Measurements from ENCODE around the gene GLB1L2.

Gene GLB1L2

GRCh38 chr11:134352111-134352510 lies 20.3 kb downstream of the GLB1L2 start:
- Histone ChIP-seq H3K79me1 (ENCODE audit: low read length) (no peaks in the 10 kb centered on the region), H3K4me1 (ENCODE audit: control insufficient read depth in 1 of 2, insufficient read depth in 2 of 2, low read length in 2 of 2) (no peaks in the 10 kb centered on the region), H3K4me2 (ENCODE audit: low read length) (no peak overlapping the region), H3K27me3 (ENCODE audit: insufficient read depth, low read length) (no peaks in the 10 kb centered on the region), H2AFZ (ENCODE audit: insufficient read depth, low read length, poor library complexity) (no peak overlapping the region), H4K12ac (ENCODE audit: low read depth, low read length) (no peak overlapping the region), H3K27ac (ENCODE audit: low read depth, low read length) (no peak overlapping the region), H3K23ac (ENCODE audit: low read length) (no peak overlapping the region), H2BK120ac (ENCODE audit: insufficient read depth, low read length, poor library complexity) (no peak overlapping the region), H3K4ac (ENCODE audit: low read depth, low read length) (no peak overlapping the region), H2BK5ac (ENCODE audit: low read depth, low read length, poor library complexity) (no peak overlapping the region), H4K91ac (ENCODE audit: low read depth, low read length) (no peak overlapping the region), H3K9ac (ENCODE audit: low read length) (no peak overlapping the region), H3K14ac (ENCODE audit: low read length) (no peak overlapping the region), H3K4me3 (ENCODE audit: low read depth, low read length) (no peak overlapping the region), H3K36me3 (ENCODE audit: control insufficient read depth in 1 of 2, insufficient read depth in 2 of 2, low read length in 2 of 2) (no peaks in the 10 kb centered on the region), H2BK12ac (ENCODE audit: low read length) (no peak overlapping the region), H4K8ac (ENCODE audit: low read depth, low read length) (no peak overlapping the region), H3K79me2 (ENCODE audit: control insufficient read depth, insufficient read depth, low read length, poor library complexity) (no peaks in the 10 kb centered on the region), H3K9me3 (ENCODE audit: insufficient read depth, low read depth, low read length) (peaks cover 1% of the 10 kb centered on the region), H2AK5ac (ENCODE audit: low read length) (no peak overlapping the region), H3K18ac (ENCODE audit: low read length) (no peak overlapping the region)
- WGBS (ENCODE audit: extremely low coverage, insufficient coverage, insufficient read length) = no CpG with 5 or more reads among the region's 2 CpGs
- no peak for DNase-seq

GRCh38 chr11:134355136-134355535 lies 23.3 kb downstream of the GLB1L2 start:
- H3K4me3 ChIP-seq (ENCODE audit: low read depth, low read length) = no peak overlapping the region

GRCh38 chr11:134355656-134356055 lies 23.9 kb downstream of the GLB1L2 start:
- H3K36me3 ChIP-seq (ENCODE audit: control insufficient read depth in 1 of 2, insufficient read depth in 2 of 2, low read length in 2 of 2) = no peaks in the 10 kb centered on the region
- no peaks in the 10 kb centered on the region for H3K79me2 ChIP-seq (ENCODE audit: control insufficient read depth, insufficient read depth, low read length, poor library complexity)
- H3K4me3 ChIP-seq (ENCODE audit: low read depth, low read length) = no peak overlapping the region
- H3K18ac ChIP-seq (ENCODE audit: low read length) = no peak overlapping the region
- H3K27me3 ChIP-seq (ENCODE audit: insufficient read depth, low read length) = no peaks in the 10 kb centered on the region
- peaks cover 1% of the 10 kb centered on the region for H3K9me3 ChIP-seq (ENCODE audit: insufficient read depth, low read depth, low read length)
- H2BK120ac ChIP-seq (ENCODE audit: insufficient read depth, low read length, poor library complexity) = no peak overlapping the region
- H4K91ac ChIP-seq (ENCODE audit: low read depth, low read length) = no peak overlapping the region
- no peak overlapping the region for H3K4ac ChIP-seq (ENCODE audit: low read depth, low read length)
- H4K8ac ChIP-seq (ENCODE audit: low read depth, low read length) = no peak overlapping the region
- H4K12ac ChIP-seq (ENCODE audit: low read depth, low read length) = no peak overlapping the region
- no peak overlapping the region for H3K4me2 ChIP-seq (ENCODE audit: low read length)
- no peak overlapping the region for H3K9ac ChIP-seq (ENCODE audit: low read length)
- DNase-seq = no peak
- H2BK12ac ChIP-seq (ENCODE audit: low read length) = no peak overlapping the region
- no peaks in the 10 kb centered on the region for H3K4me1 ChIP-seq (ENCODE audit: control insufficient read depth in 1 of 2, insufficient read depth in 2 of 2, low read length in 2 of 2)
- no peak overlapping the region for H2AK5ac ChIP-seq (ENCODE audit: low read length)
- H3K27ac ChIP-seq (ENCODE audit: low read depth, low read length) = no peak overlapping the region
- H2AFZ ChIP-seq (ENCODE audit: insufficient read depth, low read length, poor library complexity) = no peak overlapping the region
- no CpG with 5 or more reads among the region's 5 CpGs for whole genome bisulfite sequencing (ENCODE audit: extremely low coverage, insufficient coverage, insufficient read length)
- H2BK5ac ChIP-seq (ENCODE audit: low read depth, low read length, poor library complexity) = no peak overlapping the region
- H3K79me1 ChIP-seq (ENCODE audit: low read length) = no peaks in the 10 kb centered on the region
- H3K14ac ChIP-seq (ENCODE audit: low read length) = no peak overlapping the region
- H3K23ac ChIP-seq (ENCODE audit: low read length) = no peak overlapping the region

More at GRCh38 chr11:134355136-134355535, 23.3 kb downstream of the GLB1L2 start:
- H2AK5ac ChIP-seq (ENCODE audit: low read length) = no peak overlapping the region
- no peak overlapping the region for H2BK12ac ChIP-seq (ENCODE audit: low read length)
- no peak overlapping the region for H3K9ac ChIP-seq (ENCODE audit: low read length)
- H3K4ac ChIP-seq (ENCODE audit: low read depth, low read length) = no peak overlapping the region
- no peak overlapping the region for H4K12ac ChIP-seq (ENCODE audit: low read depth, low read length)
- no CpG with 5 or more reads among the region's 2 CpGs for WGBS (ENCODE audit: extremely low coverage, insufficient coverage, insufficient read length)
- DNase-seq = no peak
- H3K18ac ChIP-seq (ENCODE audit: low read length) = no peak overlapping the region
- no peak overlapping the region for H4K8ac ChIP-seq (ENCODE audit: low read depth, low read length)
- H3K27me3 ChIP-seq (ENCODE audit: insufficient read depth, low read length) = no peaks in the 10 kb centered on the region
- H3K79me2 ChIP-seq (ENCODE audit: control insufficient read depth, insufficient read depth, low read length, poor library complexity) = no peaks in the 10 kb centered on the region
- H4K91ac ChIP-seq (ENCODE audit: low read depth, low read length) = no peak overlapping the region
- no peaks in the 10 kb centered on the region for H3K36me3 ChIP-seq (ENCODE audit: control insufficient read depth in 1 of 2, insufficient read depth in 2 of 2, low read length in 2 of 2)
- H2BK120ac ChIP-seq (ENCODE audit: insufficient read depth, low read length, poor library complexity) = no peak overlapping the region
- no peak overlapping the region for H3K4me2 ChIP-seq (ENCODE audit: low read length)
- no peak overlapping the region for H2BK5ac ChIP-seq (ENCODE audit: low read depth, low read length, poor library complexity)
- H3K23ac ChIP-seq (ENCODE audit: low read length) = no peak overlapping the region
- H3K4me1 ChIP-seq (ENCODE audit: control insufficient read depth in 1 of 2, insufficient read depth in 2 of 2, low read length in 2 of 2) = no peaks in the 10 kb centered on the region
- H2AFZ ChIP-seq (ENCODE audit: insufficient read depth, low read length, poor library complexity) = no peak overlapping the region
- H3K9me3 ChIP-seq (ENCODE audit: insufficient read depth, low read depth, low read length) = peaks cover 1% of the 10 kb centered on the region
- H3K27ac ChIP-seq (ENCODE audit: low read depth, low read length) = no peak overlapping the region
- no peaks in the 10 kb centered on the region for H3K79me1 ChIP-seq (ENCODE audit: low read length)
- H3K14ac ChIP-seq (ENCODE audit: low read length) = no peak overlapping the region

- Histone ChIP-seq H3K4me1 (ENCODE audit: control insufficient read depth in 1 of 2, insufficient read depth in 2 of 2, low read length in 2 of 2) (no peaks in the 10 kb centered on the region), H3K9ac (ENCODE audit: low read length) (no peak overlapping the region), H3K27ac (ENCODE audit: low read depth, low read length) (no peak overlapping the region), H3K9me3 (ENCODE audit: insufficient read depth, low read depth, low read length) (peaks cover 1% of the 10 kb centered on the region), H3K79me2 (ENCODE audit: control insufficient read depth, insufficient read depth, low read length, poor library complexity) (no peaks in the 10 kb centered on the region), H2BK5ac (ENCODE audit: low read depth, low read length, poor library complexity) (no peak overlapping the region), H3K36me3 (ENCODE audit: control insufficient read depth in 1 of 2, insufficient read depth in 2 of 2, low read length in 2 of 2) (no peaks in the 10 kb centered on the region), H2AFZ (ENCODE audit: insufficient read depth, low read length, poor library complexity) (no peak overlapping the region), H3K4me3 (ENCODE audit: low read depth, low read length) (no peak overlapping the region), H3K79me1 (ENCODE audit: low read length) (no peaks in the 10 kb centered on the region), H4K8ac (ENCODE audit: low read depth, low read length) (no peak overlapping the region), H2BK12ac (ENCODE audit: low read length) (no peak overlapping the region), H2AK5ac (ENCODE audit: low read length) (no peak overlapping the region), H4K12ac (ENCODE audit: low read depth, low read length) (no peak overlapping the region), H3K4ac (ENCODE audit: low read depth, low read length) (no peak overlapping the region), H3K14ac (ENCODE audit: low read length) (no peak overlapping the region), H3K4me2 (ENCODE audit: low read length) (no peak overlapping the region), H3K23ac (ENCODE audit: low read length) (no peak overlapping the region), H3K27me3 (ENCODE audit: insufficient read depth, low read length) (no peaks in the 10 kb centered on the region), H4K91ac (ENCODE audit: low read depth, low read length) (no peak overlapping the region), H2BK120ac (ENCODE audit: insufficient read depth, low read length, poor library complexity) (no peak overlapping the region), H3K18ac (ENCODE audit: low read length) (no peak overlapping the region)
- DNase-seq = no peak
- no CpG with 5 or more reads among the region's 21 CpGs for WGBS (ENCODE audit: extremely low coverage, insufficient coverage, insufficient read length)
Observed at GRCh38 chr11:134356656-134357544, 25.1 kb downstream of the GLB1L2 start.

All from trophoblast cell (in vitro differentiated cells and primary cell).